ENCODE data around the gene KCNJ2.

- TF ChIP-seq CTCF (IDR thresholded peaks at IDR 0.05) (no peak), POLR2A (IDR thresholded peaks at IDR 0.05) (no peak)
These were observed 55.9 kb downstream of the KCNJ2 start for GRCh38 chr17:70225276-70225675.
